MG63 (cell line): Measurements from ENCODE around the gene ADAMTS2. TPM values are rescaled to one million over a fixed set of nuclear protein-coding genes. Genes with fewer than 3 reads are reported as not detected.

Experiments used
- DNase-seq: peaks from one replicate; pipeline ENCODE4 v3.0.0-alpha.2; 2020
- H3K27me3 ChIP-seq: fragments of 250-450 bp; sonication (Bioruptor Pico); 2 replicates; pipeline ENCODE4 v1.5.1; 2020; ENCODE audit warnings: mild to moderate bottlenecking, moderate library complexity
- H3K36me3 ChIP-seq: fragments of 250-450 bp; sonication (Bioruptor Pico); 2 replicates; pipeline ENCODE4 v1.5.1; 2020; ENCODE audit warnings: mild to moderate bottlenecking, moderate library complexity
- H3K4me3 ChIP-seq: fragments of 250-450 bp; sonication (Bioruptor Pico); 2 replicates; pipeline ENCODE4 v1.5.1; 2020; ENCODE audit warnings: mild to moderate bottlenecking, moderate library complexity
- H3K9me3 ChIP-seq: fragments of 250-450 bp; sonication (Bioruptor Pico); 2 replicates; pipeline ENCODE4 v1.5.1; 2020; ENCODE audit warnings: mild to moderate bottlenecking, moderate library complexity
- total RNA-seq: library from RNA; depleted of rRNA; stranded (reverse); fragments of >200 nt; shearing (Covaris generic); gene quantifications from 2 replicates; pipeline ENCODE4 v1.2.3, GENCODE V29; 2014; ENCODE audit warnings: low replicate concordance

Gene ADAMTS2
- total RNA-seq, 1 experiment from 2014 or later: 141 TPM

DNA sequence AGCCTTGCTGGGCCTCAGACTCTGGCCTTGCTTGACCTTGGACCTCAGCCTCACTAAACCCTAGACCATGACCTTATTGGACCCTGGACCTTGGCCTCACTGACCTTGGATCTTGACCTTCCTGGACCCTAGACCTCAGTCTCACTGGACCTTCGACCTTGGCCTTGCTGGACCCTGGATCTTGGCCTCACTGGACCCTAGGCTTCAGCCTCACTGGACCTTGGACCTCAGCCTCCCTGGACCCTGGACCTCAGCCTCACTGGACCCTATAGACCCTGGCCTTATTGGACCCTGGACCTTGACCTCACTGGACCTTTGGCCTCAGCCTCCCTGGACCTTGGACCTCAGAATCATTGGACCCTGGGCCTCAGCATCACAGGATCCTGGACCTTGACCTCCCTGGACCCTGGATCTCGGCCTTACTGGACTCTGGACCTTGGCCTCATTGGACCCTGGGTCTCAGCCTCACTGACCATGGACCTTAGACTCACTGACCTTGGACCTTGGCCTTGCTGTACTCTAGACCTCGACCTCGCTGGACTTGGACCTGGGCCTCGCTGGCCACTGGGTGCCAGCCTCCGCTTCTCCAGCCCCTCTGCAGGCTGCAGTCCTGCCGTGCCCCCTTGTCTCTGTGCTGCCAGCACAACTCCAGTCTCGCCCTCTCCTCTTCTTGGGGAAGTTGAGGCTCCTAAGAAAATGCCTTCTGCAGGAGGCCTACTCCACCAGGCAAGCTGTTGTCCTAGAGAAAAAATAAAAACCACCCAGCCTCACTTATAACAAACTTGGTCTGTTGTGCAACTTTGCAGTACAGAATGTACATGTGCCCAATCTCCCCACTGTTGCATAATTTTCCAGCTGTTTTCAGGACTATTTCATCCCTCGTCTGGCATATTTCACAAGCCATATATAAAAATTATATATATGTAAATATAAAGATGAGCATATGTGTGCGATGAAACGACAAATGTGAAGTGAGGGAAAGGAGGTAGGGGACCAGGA lies 11.0 kb upstream of the ADAMTS2 start:
- no peak overlapping the region for H3K4me3 ChIP-seq
- no peak for DNase-seq
- H3K36me3 ChIP-seq: no peaks in the 10 kb centered on the region
- no peaks in the 10 kb centered on the region for H3K9me3 ChIP-seq
- H3K27me3 ChIP-seq: no peaks in the 10 kb centered on the region; the same call in 1 of the 2 replicates

DNA sequence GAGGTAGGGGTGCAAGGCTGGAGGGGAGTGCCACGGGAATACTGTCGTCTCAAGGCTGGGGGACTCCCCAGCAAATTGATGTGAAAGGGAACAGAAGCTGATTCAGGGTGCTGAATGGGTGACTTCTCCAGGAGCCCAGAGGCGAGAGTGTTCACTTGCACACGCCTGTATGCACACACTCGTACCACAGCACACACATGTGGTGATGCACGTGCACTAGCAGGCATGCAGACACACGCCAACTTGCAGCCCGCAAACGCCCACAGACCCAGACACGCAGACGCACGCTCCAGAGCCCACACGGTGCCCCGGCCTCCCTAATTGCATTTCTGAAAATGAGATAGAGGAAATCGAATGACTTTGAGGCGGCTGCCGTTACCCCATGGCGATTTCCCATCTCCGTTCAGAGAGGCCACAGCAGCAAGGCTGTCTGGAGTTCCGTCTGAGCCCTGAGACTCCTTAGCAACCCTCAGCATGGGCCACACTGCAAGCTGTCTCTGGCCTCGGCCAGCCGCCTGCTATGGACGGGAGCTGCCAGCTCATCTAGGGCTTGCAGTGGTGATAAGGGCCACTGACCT lies 9.1 kb upstream of the ADAMTS2 start:
- DNase-seq: no peak
- no peaks in the 10 kb centered on the region for H3K36me3 ChIP-seq
- no peak overlapping the region for H3K4me3 ChIP-seq
- no peaks in the 10 kb centered on the region for H3K9me3 ChIP-seq
- no peaks in the 10 kb centered on the region; the same call in 1 of the 2 replicates for H3K27me3 ChIP-seq

GRCh38 chr5:179348843-179349242 lies 3.6 kb upstream of the ADAMTS2 start:
- Histone ChIP-seq H3K36me3 (peaks cover under 1% of the 10 kb centered on the region), H3K4me3 (no peak overlapping the region), H3K27me3 (no peaks in the 10 kb centered on the region), H3K9me3 (no peaks in the 10 kb centered on the region)
- no peak for DNase-seq

DNA sequence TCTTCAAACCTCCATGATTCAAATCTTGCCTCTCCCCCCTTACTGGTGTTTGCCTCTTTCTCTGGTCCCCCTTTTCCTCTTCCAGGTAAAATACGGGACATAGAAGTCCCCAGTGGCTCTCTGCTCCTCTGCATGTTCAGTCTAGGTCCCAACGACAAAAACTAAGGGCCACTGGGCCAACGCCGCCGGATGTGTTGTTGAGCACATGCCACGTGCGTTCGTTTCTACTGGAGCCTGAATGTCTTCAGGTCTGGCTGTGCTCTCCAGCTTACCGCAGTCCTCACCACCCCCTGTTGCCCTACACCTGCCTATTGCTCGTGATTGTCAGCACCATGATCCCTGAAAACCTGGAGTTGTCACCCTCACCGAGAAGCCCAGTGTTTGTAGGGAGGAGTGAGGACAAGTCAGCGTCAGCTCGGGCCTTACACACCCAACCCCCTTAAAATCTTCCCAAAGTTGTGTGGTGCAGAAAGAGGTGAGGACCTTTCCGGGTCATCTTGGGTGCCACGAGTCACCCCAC lies 2.8 kb upstream of the ADAMTS2 start:
- Histone ChIP-seq H3K9me3 (no peaks in the 10 kb centered on the region), H3K4me3 (no peak overlapping the region), H3K27me3 (no peaks in the 10 kb centered on the region), H3K36me3 (peaks cover 8% of the 10 kb centered on the region)
- DNase-seq: no peak

- Histone ChIP-seq H3K36me3 (peaks cover 13% of the 10 kb centered on the region), H3K9me3 (no peaks in the 10 kb centered on the region), H3K27me3 (no peaks in the 10 kb centered on the region), H3K4me3 (no peak overlapping the region)
- no peak for DNase-seq
Measured at GRCh38 chr5:179347581-179347980, 2.3 kb upstream of the ADAMTS2 start.

DNA sequence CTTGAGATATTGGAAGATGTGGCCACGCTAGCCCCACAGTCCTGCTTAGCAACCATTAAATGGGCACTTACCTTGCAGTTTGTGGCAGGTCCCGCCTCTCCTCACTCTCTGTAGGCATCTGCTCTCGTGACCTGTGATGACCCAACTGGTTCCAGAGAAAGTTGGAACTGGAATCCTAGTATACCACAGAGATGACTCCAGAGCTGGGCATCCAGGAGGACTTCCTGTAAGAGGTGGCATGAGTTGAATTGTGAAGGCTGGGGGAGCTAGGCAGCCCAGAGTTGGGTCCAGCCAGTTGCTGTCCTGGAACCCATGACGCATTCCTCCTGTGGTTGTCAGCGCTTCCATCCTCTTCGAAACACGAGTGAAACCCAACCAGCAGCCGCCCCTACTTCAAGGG lies 1.6 kb upstream of the ADAMTS2 start:
- H3K4me3 ChIP-seq: no peak overlapping the region
- peaks cover 20% of the 10 kb centered on the region for H3K36me3 ChIP-seq
- H3K9me3 ChIP-seq: no peaks in the 10 kb centered on the region
- no peak for DNase-seq
- H3K27me3 ChIP-seq: no peaks in the 10 kb centered on the region

DNA sequence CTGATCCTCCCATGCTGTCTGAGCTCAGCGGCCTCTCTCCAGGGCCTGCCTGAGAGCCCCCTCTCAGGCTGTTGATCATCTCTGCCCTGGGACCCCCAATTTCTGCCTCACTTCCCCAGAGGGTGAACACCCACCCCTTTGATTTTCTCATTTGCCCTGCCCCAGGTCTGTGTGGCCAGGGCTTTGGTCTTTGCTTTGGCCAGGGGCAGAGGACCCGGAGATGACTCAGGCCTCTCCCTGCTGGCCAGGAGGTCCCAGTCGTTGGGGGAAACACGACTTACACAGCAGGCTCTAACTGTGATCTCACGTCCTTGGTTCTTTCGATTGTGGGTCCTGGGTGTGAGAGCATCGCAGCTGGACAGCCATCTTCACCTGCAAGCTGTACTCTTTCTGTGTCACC lies 1.1 kb upstream of the ADAMTS2 start:
- H3K9me3 ChIP-seq: no peaks in the 10 kb centered on the region
- no peak overlapping the region for H3K4me3 ChIP-seq
- DNase-seq: peak; percentile 59
- H3K27me3 ChIP-seq: no peaks in the 10 kb centered on the region
- peaks cover 23% of the 10 kb centered on the region for H3K36me3 ChIP-seq

DNA sequence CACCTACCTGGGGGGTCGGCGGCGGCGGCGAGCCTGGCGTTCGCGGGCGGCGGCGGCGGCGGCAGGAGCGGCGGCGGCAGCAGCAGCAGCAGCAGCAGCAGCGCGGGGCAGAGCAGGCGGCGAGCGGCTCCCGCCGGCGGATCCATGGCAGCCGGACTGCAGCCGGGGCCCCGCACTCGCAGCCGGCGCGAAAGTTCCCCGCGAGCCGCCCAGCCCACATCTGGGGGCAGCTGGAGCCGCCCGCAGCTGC lies 153 bp downstream of the ADAMTS2 start:
- DNase-seq: no peak
- Histone ChIP-seq H3K9me3 (no peaks in the 10 kb centered on the region), H3K36me3 (peaks cover 36% of the 10 kb centered on the region), H3K4me3 (peak overlapping the region; percentile 95), H3K27me3 (no peaks in the 10 kb centered on the region)

DNA sequence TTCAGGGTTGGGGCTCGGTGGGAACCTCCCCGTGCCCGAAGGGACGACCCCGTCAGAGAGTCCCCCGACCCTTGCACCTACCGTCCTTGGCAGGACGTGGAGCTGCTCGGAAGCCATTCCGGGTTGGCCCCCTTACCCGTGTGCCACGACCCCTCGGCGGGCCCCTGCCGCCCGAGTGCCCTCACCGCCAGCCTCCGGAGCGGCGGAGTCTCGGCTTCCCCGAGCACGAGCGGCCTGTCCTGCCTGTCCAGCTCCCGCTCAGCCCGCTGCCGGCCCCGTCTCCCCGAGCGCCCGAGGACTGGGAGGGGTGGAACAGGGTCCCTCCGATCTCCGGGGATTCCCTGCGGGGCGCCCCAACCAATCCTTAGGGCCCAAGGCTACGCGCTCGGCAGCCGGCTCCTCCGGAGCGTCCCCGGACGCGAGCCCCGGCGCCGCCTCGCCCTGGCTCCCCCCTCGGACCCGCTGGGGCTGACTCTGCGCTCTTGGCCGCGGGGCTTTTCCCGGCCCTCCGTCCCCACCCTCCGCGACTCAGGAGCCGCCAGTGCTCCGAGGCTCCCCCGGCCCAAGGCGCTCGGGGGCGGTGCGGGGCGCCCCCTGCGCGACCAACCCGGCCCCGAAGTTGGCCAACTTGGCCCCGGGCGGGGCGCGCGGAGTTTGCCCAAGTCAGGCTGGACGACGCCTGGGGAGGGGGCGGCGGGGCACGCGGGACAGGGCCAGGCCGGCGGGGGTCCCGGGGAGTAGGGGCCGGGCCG lies 654 bp downstream of the ADAMTS2 start:
- Histone ChIP-seq H3K27me3 (no peaks in the 10 kb centered on the region), H3K36me3 (peaks cover 41% of the 10 kb centered on the region), H3K4me3 (peak overlapping the region; percentile 95), H3K9me3 (no peaks in the 10 kb centered on the region)
- DNase-seq: peak; percentile 50

DNA sequence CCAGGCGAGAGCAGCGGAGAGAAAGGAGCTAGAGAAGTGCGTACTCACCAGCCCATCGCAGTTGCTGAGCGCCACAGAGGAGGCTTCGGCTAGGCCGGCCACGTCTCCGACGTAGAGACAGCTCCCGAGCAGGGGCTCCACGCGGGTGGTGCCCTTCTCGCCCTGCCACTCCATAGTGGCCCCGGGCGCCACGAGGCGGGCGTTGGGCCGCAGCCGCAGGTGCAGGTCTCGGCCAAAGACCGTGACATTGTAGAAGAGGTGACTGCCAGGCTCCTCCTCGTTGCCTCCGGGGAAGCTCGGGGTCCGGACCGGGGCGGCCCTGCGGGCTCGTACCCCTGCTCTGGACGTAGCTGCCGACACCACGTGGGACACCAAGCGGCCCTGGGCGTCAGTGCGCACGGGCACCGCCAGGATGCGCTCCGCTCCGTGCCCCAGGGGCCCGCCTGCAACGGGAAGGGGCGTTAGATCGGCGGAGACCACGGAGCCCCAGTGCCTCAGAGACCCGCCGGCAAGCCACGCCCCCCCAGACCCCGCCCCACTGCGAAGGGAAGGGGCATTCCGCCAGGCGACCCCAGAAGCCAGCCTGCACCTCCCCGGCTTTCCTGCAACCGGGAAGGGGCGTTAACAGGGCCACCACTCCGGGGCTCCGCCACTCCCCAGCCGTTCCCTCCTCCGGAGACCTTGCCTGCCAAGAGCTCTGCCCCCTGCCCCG lies 1.4 kb downstream of the ADAMTS2 start:
- DNase-seq: peak; percentile 85
- Histone ChIP-seq H3K4me3 (peak overlapping the region; percentile 95), H3K36me3 (peaks cover 46% of the 10 kb centered on the region), H3K27me3 (no peaks in the 10 kb centered on the region), H3K9me3 (no peaks in the 10 kb centered on the region)

DNA sequence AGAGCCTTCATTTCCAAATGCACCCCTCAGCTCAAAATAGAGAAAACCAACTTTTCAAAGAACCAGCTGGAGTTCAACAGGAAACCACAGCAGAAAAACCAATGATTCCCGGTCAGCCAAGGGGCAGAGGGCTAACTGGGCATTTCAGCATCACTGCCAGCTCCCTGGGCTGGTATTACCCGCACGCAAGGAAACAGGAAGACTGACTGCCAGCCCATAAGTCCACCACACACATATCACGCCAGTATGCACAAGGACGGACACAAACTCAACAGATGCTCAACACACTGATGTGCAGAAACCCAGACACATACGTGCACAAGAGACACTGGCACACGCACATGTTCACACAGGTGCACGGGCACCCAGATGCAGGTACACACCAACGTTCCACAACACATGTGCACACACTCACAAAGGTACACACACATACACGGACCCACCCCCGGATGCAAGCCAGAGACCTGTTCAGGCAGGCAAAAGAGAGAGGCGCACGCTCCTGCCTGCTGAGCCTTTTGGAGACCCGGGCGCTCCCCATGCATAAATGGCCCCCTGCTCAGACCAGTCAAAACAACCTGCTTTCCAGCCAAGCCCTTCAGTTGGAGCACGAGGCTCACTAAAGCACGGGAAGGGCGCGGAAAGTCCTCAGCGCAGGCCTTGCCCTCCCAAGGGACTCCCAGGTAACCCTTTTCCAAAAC lies 2.1 kb downstream of the ADAMTS2 start:
- DNase-seq: peak; percentile 88
- peak overlapping the region; percentile 95 for H3K4me3 ChIP-seq
- H3K36me3 ChIP-seq: peaks cover 50% of the 10 kb centered on the region
- no peaks in the 10 kb centered on the region for H3K9me3 ChIP-seq
- no peaks in the 10 kb centered on the region for H3K27me3 ChIP-seq

DNA sequence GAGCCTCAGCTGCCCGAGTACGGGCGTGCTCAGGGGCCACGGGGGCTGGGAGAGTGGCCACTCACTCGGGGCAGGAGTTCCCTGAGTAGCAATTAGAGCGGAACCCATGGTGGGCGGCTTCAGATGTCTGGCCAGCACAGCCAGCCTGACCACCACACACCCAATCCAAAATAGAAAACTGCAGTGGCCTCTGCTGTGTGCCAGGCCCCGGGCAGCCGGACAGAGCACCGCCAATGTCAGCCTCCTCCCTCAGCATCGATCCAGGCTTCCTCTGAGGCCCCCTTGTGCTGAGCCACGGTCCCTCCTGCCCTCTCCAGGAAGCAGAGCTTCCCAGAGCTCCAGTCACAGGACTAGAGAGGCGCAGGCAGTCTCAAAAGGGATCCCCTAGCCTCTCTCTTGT lies 2.7 kb downstream of the ADAMTS2 start:
- Histone ChIP-seq H3K36me3 (peaks cover 51% of the 10 kb centered on the region), H3K27me3 (no peaks in the 10 kb centered on the region), H3K4me3 (peak overlapping the region; percentile 95), H3K9me3 (no peaks in the 10 kb centered on the region)
- DNase-seq: peak; percentile 76

- no peaks in the 10 kb centered on the region for H3K27me3 ChIP-seq
- H3K9me3 ChIP-seq: no peaks in the 10 kb centered on the region
- no peak overlapping the region for H3K4me3 ChIP-seq
- peaks cover 67% of the 10 kb centered on the region for H3K36me3 ChIP-seq
- DNase-seq: no peak
Measured at GRCh38 chr5:179340465-179340864, 4.8 kb downstream of the ADAMTS2 start.

DNA sequence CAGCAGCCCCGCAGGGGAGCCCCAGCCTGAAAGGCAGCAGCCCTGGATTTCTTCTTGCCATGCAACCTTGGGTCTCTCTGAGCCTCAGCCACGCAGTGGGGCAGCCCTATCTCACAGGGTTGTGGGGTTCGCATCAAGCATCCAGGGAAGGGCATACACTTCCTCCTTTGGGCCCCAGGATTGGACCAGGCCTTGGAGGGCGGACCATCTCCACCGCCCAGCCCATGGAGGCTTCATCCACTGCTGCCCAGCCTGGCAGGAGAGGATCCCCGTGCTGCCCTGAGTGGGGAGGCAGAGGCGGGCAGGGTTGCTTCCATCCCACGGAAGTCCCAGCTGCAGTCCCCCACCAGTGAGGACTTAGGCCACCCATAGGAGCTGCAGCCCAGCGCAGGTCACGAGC lies 5.3 kb downstream of the ADAMTS2 start:
- no peaks in the 10 kb centered on the region for H3K9me3 ChIP-seq
- H3K27me3 ChIP-seq: no peaks in the 10 kb centered on the region
- no peak overlapping the region for H3K4me3 ChIP-seq
- DNase-seq: no peak
- peaks cover 71% of the 10 kb centered on the region for H3K36me3 ChIP-seq

DNA sequence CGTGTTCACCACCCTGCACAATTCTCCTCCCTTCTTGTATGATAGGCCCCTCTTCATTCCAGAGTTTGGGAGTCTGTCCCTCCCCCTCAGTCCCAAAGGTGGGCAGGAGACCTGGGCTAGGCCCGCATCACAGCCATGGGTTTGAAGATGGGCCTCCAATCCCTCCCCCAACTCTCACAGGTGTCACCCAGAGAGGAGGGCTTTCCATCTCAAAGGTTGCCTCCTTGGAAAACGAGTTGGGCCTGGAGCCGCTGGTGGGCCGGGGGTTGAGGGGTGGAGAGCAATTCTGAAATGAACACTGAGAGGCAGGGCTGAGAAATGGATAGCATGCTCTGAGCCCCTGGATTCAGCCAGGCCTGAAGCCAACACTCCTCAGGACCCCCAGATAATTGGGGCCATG lies 6.2 kb downstream of the ADAMTS2 start:
- H3K36me3 ChIP-seq: peaks cover 78% of the 10 kb centered on the region
- DNase-seq: no peak
- no peaks in the 10 kb centered on the region for H3K27me3 ChIP-seq
- H3K4me3 ChIP-seq: no peak overlapping the region
- H3K9me3 ChIP-seq: no peaks in the 10 kb centered on the region
